DMS153 treated with DMSO at 0.1 percent for 48 hours (cell line): ENCODE results near the gene SUSD1.
A peak's percentile ranks its signal among the peaks of the same experiment; 100 is the strongest.

ENCODE experiments used
- DNase-seq: peaks from one replicate; lab custom pipeline; 2025; ENCODE audit not compliant: unreplicated experiment; lab: John Stamatoyannopoulos, UW

Gene SUSD1

GRCh38 chr9:112020680-112021596 is 154.2 kb downstream of the SUSD1 start:
- DNase-seq: no peak

- DNase-seq: no peak
These were observed 157.2 kb downstream of the SUSD1 start for GRCh38 chr9:112017878-112018277.

- DNase-seq: no peak
These were observed 159.4 kb downstream of the SUSD1 start for GRCh38 chr9:112015736-112016135.

GRCh38 chr9:112015149-112015548 is 159.9 kb downstream of the SUSD1 start:
- no peak for DNase-seq

GRCh38 chr9:112013266-112013665 is 161.8 kb downstream of the SUSD1 start:
- no peak for DNase-seq

GRCh38 chr9:112012026-112012902 is 162.8 kb downstream of the SUSD1 start:
- peak; percentile 22 for DNase-seq

GRCh38 chr9:112011051-112011620 is 164.0 kb downstream of the SUSD1 start:
- DNase-seq: no peak

- no peak for DNase-seq
These were observed 164.6 kb downstream of the SUSD1 start for GRCh38 chr9:112010537-112010936.

- no peak for DNase-seq
These were observed 165.4 kb downstream of the SUSD1 start for GRCh38 chr9:112009656-112010055.

GRCh38 chr9:112007575-112008240 is 167.4 kb downstream of the SUSD1 start:
- DNase-seq: no peak

- no peak for DNase-seq
These were observed 168.6 kb downstream of the SUSD1 start for GRCh38 chr9:112006361-112007020.

- DNase-seq: no peak
These were observed 169.2 kb downstream of the SUSD1 start for GRCh38 chr9:112005939-112006338.

GRCh38 chr9:112003538-112003937 is 171.6 kb downstream of the SUSD1 start:
- no peak for DNase-seq

GRCh38 chr9:112002847-112003457 is 172.1 kb downstream of the SUSD1 start:
- DNase-seq: no peak

- no peak for DNase-seq
These were observed 172.8 kb downstream of the SUSD1 start for GRCh38 chr9:112002131-112002846.

- DNase-seq: no peak
These were observed 174.4 kb downstream of the SUSD1 start for GRCh38 chr9:112000743-112001142.

- DNase-seq: no peak
These were observed 175.8 kb downstream of the SUSD1 start for GRCh38 chr9:111999319-111999718.

GRCh38 chr9:111997831-111998230 is 177.3 kb downstream of the SUSD1 start:
- no peak for DNase-seq

- no peak for DNase-seq
These were observed 180.2 kb downstream of the SUSD1 start for GRCh38 chr9:111994831-111995458.
